ENCODE data around the gene KDR. TPM values are rescaled to one million over a fixed set of nuclear protein-coding genes. Genes with fewer than 3 reads are reported as not detected.

KDR gene
- polyA plus RNA-seq = not detected in 2 replicates
- 0.12 TPM in 1 of 2 replicates, not detected in the other for polyA minus RNA-seq

DNA sequence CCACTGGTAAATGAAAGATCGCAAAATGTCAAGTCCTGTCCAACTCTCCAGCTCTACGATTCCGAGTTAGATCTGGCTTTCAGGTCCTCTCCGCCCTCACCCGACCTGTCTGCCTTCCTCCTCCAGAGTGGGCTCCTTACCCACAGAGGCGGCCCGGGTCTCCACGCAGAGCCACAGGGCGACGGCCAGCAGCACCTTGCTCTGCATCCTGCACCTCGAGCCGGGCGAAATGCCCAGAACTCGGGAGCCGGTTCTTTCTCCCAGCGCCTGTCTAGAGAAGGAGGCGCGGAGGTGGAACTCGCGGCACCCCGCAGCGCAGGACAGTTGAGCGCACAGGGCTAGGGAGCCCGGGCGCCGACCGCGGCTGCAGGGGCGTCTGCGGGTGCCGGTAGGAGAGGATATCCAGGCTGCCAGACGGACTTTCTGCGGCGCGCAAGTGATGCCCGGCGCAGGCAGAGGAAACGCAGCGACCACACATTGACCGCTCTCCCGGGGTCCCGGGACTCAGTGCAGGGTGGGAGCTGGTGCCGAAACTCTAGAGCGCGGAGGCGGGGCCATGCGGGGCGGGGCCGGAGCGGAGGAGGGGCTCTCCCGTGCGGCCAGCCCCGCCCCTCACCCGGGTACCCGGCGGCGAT is at the start of gene KDR:
KDR (minus strand) TSS at position 509 of the 635 bp plus-strand sequence; CDS start at position 207, 302 bp downstream.
- TF ChIP-seq TAF1 (IDR thresholded peaks at IDR 0.05; ENCODE audit: low read depth) (no peak), EP300 (conservative IDR thresholded peaks at IDR 0.05; ENCODE audit: poor library complexity, severe bottlenecking) (no peak), EZH2 (IDR thresholded peaks at IDR 0.05; ENCODE audit: borderline replicate concordance, insufficient read depth, low read length, poor library complexity, severe bottlenecking) (no peak), MXI1 (conservative IDR thresholded peaks at IDR 0.05; ENCODE audit: poor library complexity, severe bottlenecking) (no peak), SMC3 (conservative IDR thresholded peaks at IDR 0.05; ENCODE audit: poor library complexity) (no peak), RAD21 (conservative IDR thresholded peaks at IDR 0.05) (no peak), POLR2AphosphoS5 (IDR thresholded peaks at IDR 0.05) (no peak)
- TF ChIP-seq, protein P1, sequence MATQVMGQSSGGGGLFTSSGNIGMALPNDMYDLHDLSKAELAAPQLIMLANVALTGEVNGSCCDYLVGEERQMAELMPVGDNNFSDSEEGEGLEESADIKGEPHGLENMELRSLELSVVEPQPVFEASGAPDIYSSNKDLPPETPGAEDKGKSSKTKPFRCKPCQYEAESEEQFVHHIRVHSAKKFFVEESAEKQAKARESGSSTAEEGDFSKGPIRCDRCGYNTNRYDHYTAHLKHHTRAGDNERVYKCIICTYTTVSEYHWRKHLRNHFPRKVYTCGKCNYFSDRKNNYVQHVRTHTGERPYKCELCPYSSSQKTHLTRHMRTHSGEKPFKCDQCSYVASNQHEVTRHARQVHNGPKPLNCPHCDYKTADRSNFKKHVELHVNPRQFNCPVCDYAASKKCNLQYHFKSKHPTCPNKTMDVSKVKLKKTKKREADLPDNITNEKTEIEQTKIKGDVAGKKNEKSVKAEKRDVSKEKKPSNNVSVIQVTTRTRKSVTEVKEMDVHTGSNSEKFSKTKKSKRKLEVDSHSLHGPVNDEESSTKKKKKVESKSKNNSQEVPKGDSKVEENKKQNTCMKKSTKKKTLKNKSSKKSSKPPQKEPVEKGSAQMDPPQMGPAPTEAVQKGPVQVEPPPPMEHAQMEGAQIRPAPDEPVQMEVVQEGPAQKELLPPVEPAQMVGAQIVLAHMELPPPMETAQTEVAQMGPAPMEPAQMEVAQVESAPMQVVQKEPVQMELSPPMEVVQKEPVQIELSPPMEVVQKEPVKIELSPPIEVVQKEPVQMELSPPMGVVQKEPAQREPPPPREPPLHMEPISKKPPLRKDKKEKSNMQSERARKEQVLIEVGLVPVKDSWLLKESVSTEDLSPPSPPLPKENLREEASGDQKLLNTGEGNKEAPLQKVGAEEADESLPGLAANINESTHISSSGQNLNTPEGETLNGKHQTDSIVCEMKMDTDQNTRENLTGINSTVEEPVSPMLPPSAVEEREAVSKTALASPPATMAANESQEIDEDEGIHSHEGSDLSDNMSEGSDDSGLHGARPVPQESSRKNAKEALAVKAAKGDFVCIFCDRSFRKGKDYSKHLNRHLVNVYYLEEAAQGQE (IDR thresholded peaks at IDR 0.05; ENCODE audit: borderline replicate concordance) = no peak
- TF ChIP-seq, protein P2, sequence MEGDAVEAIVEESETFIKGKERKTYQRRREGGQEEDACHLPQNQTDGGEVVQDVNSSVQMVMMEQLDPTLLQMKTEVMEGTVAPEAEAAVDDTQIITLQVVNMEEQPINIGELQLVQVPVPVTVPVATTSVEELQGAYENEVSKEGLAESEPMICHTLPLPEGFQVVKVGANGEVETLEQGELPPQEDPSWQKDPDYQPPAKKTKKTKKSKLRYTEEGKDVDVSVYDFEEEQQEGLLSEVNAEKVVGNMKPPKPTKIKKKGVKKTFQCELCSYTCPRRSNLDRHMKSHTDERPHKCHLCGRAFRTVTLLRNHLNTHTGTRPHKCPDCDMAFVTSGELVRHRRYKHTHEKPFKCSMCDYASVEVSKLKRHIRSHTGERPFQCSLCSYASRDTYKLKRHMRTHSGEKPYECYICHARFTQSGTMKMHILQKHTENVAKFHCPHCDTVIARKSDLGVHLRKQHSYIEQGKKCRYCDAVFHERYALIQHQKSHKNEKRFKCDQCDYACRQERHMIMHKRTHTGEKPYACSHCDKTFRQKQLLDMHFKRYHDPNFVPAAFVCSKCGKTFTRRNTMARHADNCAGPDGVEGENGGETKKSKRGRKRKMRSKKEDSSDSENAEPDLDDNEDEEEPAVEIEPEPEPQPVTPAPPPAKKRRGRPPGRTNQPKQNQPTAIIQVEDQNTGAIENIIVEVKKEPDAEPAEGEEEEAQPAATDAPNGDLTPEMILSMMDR (IDR thresholded peaks at IDR 0.05; ENCODE audit: poor library complexity, severe bottlenecking) = no peak
- Histone ChIP-seq H2AFZ (ENCODE audit: low read depth, low read length) (no peak within 1 kb of the TSS), H3K9me2 (ENCODE audit: insufficient read depth, low read length) (no peaks in the 10 kb centered on the region), H3K79me2 (replicated peaks; ENCODE audit: insufficient read depth, low read length) (no peaks in the 10 kb centered on the region), H3K4me2 (ENCODE audit: low read length) (peak within 1 kb of the TSS; percentile 67), H4K20me1 (ENCODE audit: insufficient read depth) (no peaks in the 10 kb centered on the region), H3K9me3 (ENCODE audit: low read length) (no peaks in the 10 kb centered on the region), H3K9ac (ENCODE audit: low read length) (no peak within 1 kb of the TSS), H3F3A (ENCODE audit: insufficient read depth, low read length, poor library complexity, severe bottlenecking) (no peaks in the 10 kb centered on the region), H3K4me3 (ENCODE audit: low read length) (peak within 1 kb of the TSS; percentile 75), H3K36me3 (ENCODE audit: insufficient read depth, low read length) (no peaks in the 10 kb centered on the region), H3K27ac (ENCODE audit: low read length) (no peak within 1 kb of the TSS), H3K27me3 (ENCODE audit: insufficient read depth, low read depth, low read length) (peaks cover 38% of the 10 kb centered on the region)

DNA sequence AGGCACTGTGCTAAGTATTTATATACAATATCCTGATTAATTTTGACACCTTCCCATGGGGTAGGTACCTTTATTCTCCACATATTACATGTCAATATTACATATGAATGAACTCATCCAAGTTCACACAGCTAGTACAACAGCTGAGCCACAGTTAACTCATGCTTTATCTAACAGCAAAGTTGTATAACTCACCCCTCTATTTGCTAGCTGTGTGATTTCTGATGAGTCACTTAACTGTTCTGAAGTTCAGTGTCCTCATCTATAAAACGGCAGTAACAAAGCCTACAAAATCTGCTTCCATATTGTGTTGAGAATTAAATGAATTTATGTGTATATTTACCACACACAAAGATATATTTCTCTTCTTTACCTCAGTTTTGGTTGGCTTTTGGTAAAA is 48.2 kb upstream of the KDR start:
- no peaks in the 10 kb centered on the region for H3K9me2 ChIP-seq (ENCODE audit: insufficient read depth, low read length)
- H3K27me3 ChIP-seq (ENCODE audit: insufficient read depth, low read depth, low read length) = no peaks in the 10 kb centered on the region
- no peak overlapping the region for H3K4me3 ChIP-seq (ENCODE audit: low read length)
- no peak overlapping the region for H3K4me2 ChIP-seq (ENCODE audit: low read length)
- TF ChIP-seq MXI1 (conservative IDR thresholded peaks at IDR 0.05; ENCODE audit: poor library complexity, severe bottlenecking) (no peak), EP300 (conservative IDR thresholded peaks at IDR 0.05; ENCODE audit: poor library complexity, severe bottlenecking) (no peak), EZH2 (IDR thresholded peaks at IDR 0.05; ENCODE audit: borderline replicate concordance, insufficient read depth, low read length, poor library complexity, severe bottlenecking) (no peak), RAD21 (conservative IDR thresholded peaks at IDR 0.05) (no peak), TAF1 (IDR thresholded peaks at IDR 0.05; ENCODE audit: low read depth) (no peak), POLR2AphosphoS5 (IDR thresholded peaks at IDR 0.05) (no peak), SMC3 (conservative IDR thresholded peaks at IDR 0.05; ENCODE audit: poor library complexity) (no peak)
- TF ChIP-seq, protein P2 (IDR thresholded peaks at IDR 0.05; ENCODE audit: poor library complexity, severe bottlenecking) = no peak
- TF ChIP-seq, protein P1 (IDR thresholded peaks at IDR 0.05; ENCODE audit: borderline replicate concordance) = no peak
- H3F3A ChIP-seq (ENCODE audit: insufficient read depth, low read length, poor library complexity, severe bottlenecking) = no peaks in the 10 kb centered on the region
- H3K79me2 ChIP-seq (replicated peaks; ENCODE audit: insufficient read depth, low read length) = no peaks in the 10 kb centered on the region
- no peak overlapping the region for H3K27ac ChIP-seq (ENCODE audit: low read length)
- no peaks in the 10 kb centered on the region for H4K20me1 ChIP-seq (ENCODE audit: insufficient read depth)
- H3K36me3 ChIP-seq (ENCODE audit: insufficient read depth, low read length) = no peaks in the 10 kb centered on the region
- H3K9me3 ChIP-seq (ENCODE audit: low read length) = no peaks in the 10 kb centered on the region
- no peak overlapping the region for H3K9ac ChIP-seq (ENCODE audit: low read length)
- no peak overlapping the region for H2AFZ ChIP-seq (ENCODE audit: low read depth, low read length)

All from neural cell (in vitro differentiated cells).